SK-N-SH treated with all-trans-retinoic acid at 6 μM for 48 hours (cell line): Measurements from ENCODE around the gene NDFIP1.
A peak's percentile ranks its signal among the peaks of the same experiment; 100 is the strongest.

ENCODE experiments used
- ATAC-seq: fragments of 200-7000 bp; cut with Tn5 transposase; 3 replicates; pipeline ENCODE4 v1.9.1; 2020; ENCODE audit warnings: mild to moderate bottlenecking, moderate library complexity
- ARNTL ChIP-seq: fragments of 450-650 bp; formaldehyde crosslinking; IDR thresholded peaks from 2 replicates; pipeline ENCODE4 v1.5.0; 2020; ENCODE audit warnings: low read depth, mild to moderate bottlenecking, moderate library complexity, borderline replicate concordance
- BACH2 ChIP-seq: fragments of 250-450 bp; sonication (Bioruptor Pico); IDR thresholded peaks from 2 replicates; pipeline ENCODE4 v1.9.0; 2021; ENCODE audit warnings: mild to moderate bottlenecking, borderline replicate concordance
- CREB5 ChIP-seq: fragments of 250-450 bp; sonication (Bioruptor Pico); IDR thresholded peaks from 2 replicates; pipeline ENCODE4 v1.5.1; 2020; ENCODE audit warnings: low read depth, mild to moderate bottlenecking, moderate library complexity
- CSRNP3 ChIP-seq: fragments of 250-450 bp; sonication (Bioruptor Pico); IDR thresholded peaks from 2 replicates; pipeline ENCODE4 v1.5.1; 2021; ENCODE audit warnings: mild to moderate bottlenecking, moderate library complexity
- ESRRG ChIP-seq: fragments of 250-450 bp; sonication (Bioruptor Pico); IDR thresholded peaks from 2 replicates; pipeline ENCODE4 v1.6.1; 2021; ENCODE audit warnings: mild to moderate bottlenecking
- GLIS3 ChIP-seq: fragments of 250-450 bp; sonication (Bioruptor Pico); IDR thresholded peaks from 2 replicates; pipeline ENCODE4 v1.5.0; 2020; ENCODE audit warnings: mild to moderate bottlenecking, moderate library complexity
- ISL1 ChIP-seq: fragments of 250-450 bp; sonication (Bioruptor Pico); IDR thresholded peaks from 2 replicates; pipeline ENCODE4 v2.1.2; 2022; ENCODE audit warnings: mild to moderate bottlenecking, moderate library complexity
- OSR1 ChIP-seq: fragments of 250-450 bp; sonication (Bioruptor Pico); IDR thresholded peaks from 2 replicates; pipeline ENCODE4 v1.8.0; 2022; ENCODE audit warnings: moderate library complexity, mild to moderate bottlenecking, inconsistent platforms
- PATZ1 ChIP-seq: fragments of 250-450 bp; sonication (Bioruptor Pico); IDR thresholded peaks from 2 replicates; pipeline ENCODE4 v1.8.0; 2020; ENCODE audit warnings: mild to moderate bottlenecking, moderate library complexity, borderline replicate concordance
- POU6F1 ChIP-seq: fragments of 250-450 bp; sonication (Bioruptor Pico); IDR thresholded peaks from 2 replicates; pipeline ENCODE4 v1.8.0; 2021; ENCODE audit warnings: low read depth, mild to moderate bottlenecking, moderate library complexity, borderline replicate concordance
- RARB ChIP-seq: fragments of 250-450 bp; sonication (Bioruptor Pico); IDR thresholded peaks from 2 replicates; pipeline ENCODE4 v1.8.0; 2021; ENCODE audit warnings: mild to moderate bottlenecking, moderate library complexity
- SNAI2 ChIP-seq: fragments of 250-450 bp; sonication (Bioruptor Pico); IDR thresholded peaks from 2 replicates; pipeline ENCODE4 v1.5.0; 2020; ENCODE audit warnings: mild to moderate bottlenecking, moderate library complexity
- TCF4 ChIP-seq: fragments of 250-450 bp; sonication (Bioruptor Pico); IDR thresholded peaks from 2 replicates; pipeline ENCODE4 v1.8.0; 2021; ENCODE audit warnings: mild to moderate bottlenecking, moderate library complexity, borderline replicate concordance
- TSHZ2 ChIP-seq: fragments of 250-450 bp; sonication (Bioruptor Pico); IDR thresholded peaks from 2 replicates; pipeline ENCODE4 v1.5.0; 2020; ENCODE audit warnings: mild to moderate bottlenecking, moderate library complexity
- ZC3H10 ChIP-seq: fragments of 250-450 bp; sonication (Bioruptor Pico); IDR thresholded peaks from 2 replicates; pipeline ENCODE4 v1.5.1; 2021; ENCODE audit warnings: mild to moderate bottlenecking, moderate library complexity
- ZFP3 ChIP-seq: fragments of 250-450 bp; sonication (Bioruptor Pico); IDR thresholded peaks from 2 replicates; pipeline ENCODE4 v1.5.0; 2020; ENCODE audit warnings: mild to moderate bottlenecking, moderate library complexity
- ZNF565 ChIP-seq: fragments of 450-650 bp; formaldehyde crosslinking; conservative IDR thresholded peaks from 2 replicates; pipeline ENCODE4 v1.5.0; 2020; ENCODE audit warnings: low read depth, mild to moderate bottlenecking, moderate library complexity
- ZNF70 ChIP-seq: fragments of 450-650 bp; formaldehyde crosslinking; IDR thresholded peaks from 2 replicates; pipeline ENCODE4 v1.5.0; 2020; ENCODE audit warnings: mild to moderate bottlenecking, moderate library complexity
- ZNF8 ChIP-seq: fragments of 450-650 bp; formaldehyde crosslinking; IDR thresholded peaks from 2 replicates; pipeline ENCODE4 v1.5.0; 2020; ENCODE audit warnings: mild to moderate bottlenecking, moderate library complexity

The NDFIP1 gene

GRCh38 chr5:142150431-142150830, 41.9 kb downstream of the NDFIP1 start:
- no peak for ATAC-seq
- TF ChIP-seq ZFP3 (CRISPR knock-in tag) = no peak
- TF ChIP-seq ISL1 (CRISPR knock-in tag) = no peak
- no peak for TF ChIP-seq BACH2 (CRISPR knock-in tag)
- TF ChIP-seq ARNTL (CRISPR knock-in tag) = no peak
- no peak for TF ChIP-seq CSRNP3
- TF ChIP-seq TSHZ2 (CRISPR knock-in tag) = no peak
- no peak for TF ChIP-seq ESRRG
- no peak for TF ChIP-seq RARB (CRISPR knock-in tag)
- no peak for TF ChIP-seq CREB5 (CRISPR knock-in tag)
- TF ChIP-seq OSR1 (CRISPR knock-in tag) = no peak
- no peak for TF ChIP-seq ZNF565
- TF ChIP-seq ZNF8 (CRISPR knock-in tag) = no peak
- TF ChIP-seq ZC3H10 (CRISPR knock-in tag) = no peak

GRCh38 chr5:142151436-142152383, 43.1 kb downstream of the NDFIP1 start:
- ATAC-seq = peak; percentile 93
- no peak for TF ChIP-seq CREB5 (CRISPR knock-in tag)
- no peak for TF ChIP-seq BACH2 (CRISPR knock-in tag)
- no peak for TF ChIP-seq ISL1 (CRISPR knock-in tag)
- TF ChIP-seq SNAI2 (CRISPR knock-in tag) = no peak
- TF ChIP-seq POU6F1 (CRISPR knock-in tag) = no peak
- TF ChIP-seq GLIS3 (CRISPR knock-in tag) = no peak
- no peak for TF ChIP-seq ARNTL (CRISPR knock-in tag)
- TF ChIP-seq ZNF70 = no peak
- TF ChIP-seq RARB (CRISPR knock-in tag) = no peak
- no peak for TF ChIP-seq PATZ1 (CRISPR knock-in tag)
- TF ChIP-seq ZNF8 (CRISPR knock-in tag) = no peak
- TF ChIP-seq ZNF565 = no peak
- no peak for TF ChIP-seq OSR1 (CRISPR knock-in tag)
- TF ChIP-seq TCF4 (CRISPR knock-in tag) = no peak
- TF ChIP-seq CSRNP3 = no peak
- TF ChIP-seq, all 23 proteins: peak for 0
